ENCODE data around the gene C1orf232. TPM values are rescaled to one million over a fixed set of nuclear protein-coding genes. Genes with fewer than 3 reads are reported as not detected.

Gene C1orf232
- polyA plus RNA-seq, 3 donors, result not detected

GRCh38 chr1:26180010-26180506 lies 11.3 kb upstream of the C1orf232 start:
- no peak for TF ChIP-seq CTCF (IDR thresholded peaks at IDR 0.05)
- WGBS (ENCODE audit: insufficient coverage), result 100% methylated on average over 2 of the region's 4 CpGs
- DNase-seq, result no peak
- no peak overlapping the region for H3K4me3 ChIP-seq (replicated peaks in 1 of 3; ENCODE audit: low read depth in 2 of 3, low read length in 3 of 3)
- no peak overlapping the region for H3K27ac Mint-ChIP-seq
- no peaks in the 10 kb centered on the region for H3K4me1 ChIP-seq (ENCODE audit: control insufficient read depth in 1 of 2, insufficient read depth in 2 of 2, low read length in 2 of 2)
- H3K4me3 Mint-ChIP-seq, result no peak overlapping the region
- no peak overlapping the region for H3K27ac ChIP-seq (ENCODE audit: low read depth in 1 of 2, low read length in 2 of 2)
- no peak overlapping the region for H3K9ac ChIP-seq (ENCODE audit: insufficient read depth, low read length, poor library complexity, severe bottlenecking)
- no peaks in the 10 kb centered on the region for H3K79me2 ChIP-seq (ENCODE audit: insufficient read depth, low read length)
- H3K9me3 Mint-ChIP-seq, result no peaks in the 10 kb centered on the region
- H2AFZ ChIP-seq (ENCODE audit: insufficient read depth, low read depth, low read length, poor library complexity, severe bottlenecking), result no peak overlapping the region
- H3K36me3 Mint-ChIP-seq, result no peaks in the 10 kb centered on the region
- H3K27me3 Mint-ChIP-seq (ENCODE audit: low read depth in 3 of 3), result peaks cover 0 to 5% (median 0%) of the 10 kb centered on the region in 3 donors
- no peaks in the 10 kb centered on the region for H3K9me3 ChIP-seq (replicated peaks in 1 of 2; ENCODE audit: control insufficient read depth in 1 of 2, insufficient read depth in 1 of 2, low read length in 2 of 2)
- intact Hi-C loops (cut with micrococcal nuclease), result no loop called here
- no peak overlapping the region for H3K4me2 ChIP-seq (replicated peaks; ENCODE audit: extremely low read depth, low read length, poor library complexity, severe bottlenecking)
- no peaks in the 10 kb centered on the region for H4K20me1 ChIP-seq (ENCODE audit: insufficient read depth, low read length)
- no peaks in the 10 kb centered on the region for H3K36me3 ChIP-seq (replicated peaks in 1 of 2; ENCODE audit: control insufficient read depth in 1 of 2, insufficient read depth in 2 of 2, low read length in 2 of 2)
- no peaks in the 10 kb centered on the region for H3K27me3 ChIP-seq (ENCODE audit: control insufficient read depth in 2 of 2, insufficient read depth in 2 of 2, low read length in 2 of 2)
- peaks cover 3% of the 10 kb centered on the region for H3K4me1 Mint-ChIP-seq

GRCh38 chr1:26177182-26177684 lies 8.5 kb upstream of the C1orf232 start, which contains the start of gene CNKSR1:
CNKSR1 (plus strand) TSS chr1:26177491; CDS start chr1:26177548, 57 bp downstream.
- Histone ChIP-seq H3K27ac (ENCODE audit: low read depth in 1 of 2, low read length in 2 of 2) (no peak within 1 kb of the TSS), H3K4me3 (replicated peaks in 1 of 3; ENCODE audit: low read depth in 2 of 3, low read length in 3 of 3) (no peak within 1 kb of the TSS), H3K9me3 (replicated peaks in 1 of 2; ENCODE audit: control insufficient read depth in 1 of 2, insufficient read depth in 1 of 2, low read length in 2 of 2) (no peaks in the 10 kb centered on the region), H3K4me2 (replicated peaks; ENCODE audit: extremely low read depth, low read length, poor library complexity, severe bottlenecking) (no peak within 1 kb of the TSS), H4K20me1 (ENCODE audit: insufficient read depth, low read length) (no peaks in the 10 kb centered on the region), H3K4me1 (ENCODE audit: control insufficient read depth in 1 of 2, insufficient read depth in 2 of 2, low read length in 2 of 2) (no peaks in the 10 kb centered on the region), H3K79me2 (ENCODE audit: insufficient read depth, low read length) (no peaks in the 10 kb centered on the region), H3K27me3 (ENCODE audit: control insufficient read depth in 2 of 2, insufficient read depth in 2 of 2, low read length in 2 of 2) (no peaks in the 10 kb centered on the region), H2AFZ (ENCODE audit: insufficient read depth, low read depth, low read length, poor library complexity, severe bottlenecking) (no peak within 1 kb of the TSS), H3K9ac (ENCODE audit: insufficient read depth, low read length, poor library complexity, severe bottlenecking) (no peak within 1 kb of the TSS), H3K36me3 (replicated peaks in 1 of 2; ENCODE audit: control insufficient read depth in 1 of 2, insufficient read depth in 2 of 2, low read length in 2 of 2) (no peaks in the 10 kb centered on the region)
- TF ChIP-seq CTCF (IDR thresholded peaks at IDR 0.05), result no peak
- DNase-seq, result no peak
- Mint-ChIP-seq H3K4me1 (peaks cover 3% of the 10 kb centered on the region), H3K36me3 (no peaks in the 10 kb centered on the region), H3K27me3 (ENCODE audit: low read depth in 3 of 3) (peaks cover 0 to 5% (median 2%) of the 10 kb centered on the region in 3 donors), H3K27ac (no peak within 1 kb of the TSS), H3K4me3 (no peak within 1 kb of the TSS), H3K9me3 (no peaks in the 10 kb centered on the region)
- WGBS (ENCODE audit: insufficient coverage), result 57% methylated on average over 21 of the region's 21 CpGs
- intact Hi-C loops (cut with micrococcal nuclease), result no loop called here
